ENCODE measurements around the gene ANGEL2.

ANGEL2 gene

DNA sequence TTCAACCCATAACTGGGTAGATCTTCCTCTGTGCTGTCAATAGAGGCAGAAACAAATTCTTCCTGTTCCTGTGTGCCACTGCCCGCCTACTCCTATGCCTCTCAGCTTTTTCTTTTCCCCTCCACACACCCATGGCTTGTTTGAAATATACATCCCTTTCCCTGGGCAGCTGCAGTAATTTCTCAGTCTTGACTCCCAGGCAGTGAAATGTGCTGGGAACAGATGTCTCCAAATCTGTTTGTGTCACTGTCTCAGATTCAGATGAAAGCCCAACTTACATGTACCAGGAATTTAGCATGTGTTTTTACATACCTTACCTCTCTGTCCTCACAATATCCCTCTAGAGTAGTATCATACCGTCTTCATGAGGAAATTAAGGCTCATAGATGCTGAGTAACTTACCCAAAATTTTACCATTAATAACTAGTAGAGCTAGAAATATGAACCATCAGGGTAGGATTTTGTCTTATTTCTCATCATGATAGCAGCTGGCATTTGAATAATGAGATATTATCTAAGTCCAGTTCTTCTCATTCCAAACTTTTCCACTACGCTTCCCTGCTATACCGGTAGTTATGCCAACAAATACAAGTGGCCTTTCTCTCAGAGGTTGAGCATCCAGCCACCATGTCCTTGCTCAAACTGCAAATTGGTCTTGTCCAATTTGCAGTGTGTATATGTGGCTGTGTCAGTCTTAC is 70.1 kb downstream of the ANGEL2 start:
- Histone ChIP-seq H4K8ac (ENCODE audit: low read depth, low read length) (no peak overlapping the region), H4K12ac (ENCODE audit: low read depth, low read length) (no peak overlapping the region), H3K4ac (ENCODE audit: low read depth, low read length) (no peak overlapping the region), H3K27me3 (ENCODE audit: insufficient read depth, low read length) (no peaks in the 10 kb centered on the region), H3K9ac (ENCODE audit: low read length) (no peak overlapping the region), H3K14ac (ENCODE audit: low read length) (no peak overlapping the region), H3K18ac (ENCODE audit: low read length) (no peak overlapping the region), H3K9me3 (ENCODE audit: insufficient read depth, low read depth, low read length) (no peaks in the 10 kb centered on the region), H3K27ac (ENCODE audit: low read depth, low read length) (no peak overlapping the region), H2AK5ac (ENCODE audit: low read length) (no peak overlapping the region), H3K4me2 (ENCODE audit: low read length) (no peak overlapping the region), H3K4me3 (ENCODE audit: low read depth, low read length) (no peak overlapping the region), H2BK120ac (ENCODE audit: insufficient read depth, low read length, poor library complexity) (no peak overlapping the region), H3K4me1 (ENCODE audit: control insufficient read depth in 1 of 2, insufficient read depth in 2 of 2, low read length in 2 of 2) (peaks cover 0 to 2% of the 10 kb centered on the region in 2 experiments), H3K79me2 (ENCODE audit: control insufficient read depth, insufficient read depth, low read length, poor library complexity) (no peaks in the 10 kb centered on the region), H3K36me3 (ENCODE audit: control insufficient read depth in 1 of 2, insufficient read depth in 2 of 2, low read length in 2 of 2) (no peaks in the 10 kb centered on the region), H3K23ac (ENCODE audit: low read length) (no peak overlapping the region), H2AFZ (ENCODE audit: insufficient read depth, low read length, poor library complexity) (no peak overlapping the region), H3K79me1 (ENCODE audit: low read length) (peaks cover 2% of the 10 kb centered on the region), H4K91ac (ENCODE audit: low read depth, low read length) (no peak overlapping the region), H2BK12ac (ENCODE audit: low read length) (no peak overlapping the region), H2BK5ac (ENCODE audit: low read depth, low read length, poor library complexity) (no peak overlapping the region)
- DNase-seq = peak; percentile 37 to 90
- WGBS (ENCODE audit: extremely low coverage, insufficient coverage, insufficient read length) = no CpG with 5 or more reads among the region's 4 CpGs

DNA sequence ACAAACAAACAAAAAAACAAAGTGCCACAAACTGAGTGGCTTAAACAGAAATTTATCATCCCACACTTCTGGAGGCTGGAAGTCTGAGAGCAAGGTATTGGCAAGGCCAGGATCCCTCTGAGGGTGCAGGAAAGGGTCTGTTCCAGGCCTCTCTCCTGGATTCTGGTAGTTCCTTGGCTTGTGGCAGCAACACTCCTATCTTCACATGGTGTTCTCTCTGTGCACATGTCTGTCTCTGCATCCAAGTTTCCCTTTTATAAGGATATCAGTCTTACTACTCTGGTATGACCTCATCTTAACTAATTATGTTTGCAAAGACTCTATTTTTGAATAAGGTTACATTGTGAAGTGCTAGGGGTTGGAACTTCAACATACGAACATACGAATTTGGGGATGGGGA is 70.6 kb downstream of the ANGEL2 start:
- no peak overlapping the region for H3K4me3 ChIP-seq (ENCODE audit: low read depth, low read length)
- no peak overlapping the region for H2AK5ac ChIP-seq (ENCODE audit: low read length)
- H3K27me3 ChIP-seq (ENCODE audit: insufficient read depth, low read length) = no peaks in the 10 kb centered on the region
- H2BK120ac ChIP-seq (ENCODE audit: insufficient read depth, low read length, poor library complexity) = no peak overlapping the region
- no peak overlapping the region for H4K91ac ChIP-seq (ENCODE audit: low read depth, low read length)
- H2BK12ac ChIP-seq (ENCODE audit: low read length) = no peak overlapping the region
- H3K4me2 ChIP-seq (ENCODE audit: low read length) = no peak overlapping the region
- no peak overlapping the region for H3K27ac ChIP-seq (ENCODE audit: low read depth, low read length)
- H3K79me1 ChIP-seq (ENCODE audit: low read length) = no peaks in the 10 kb centered on the region
- no peaks in the 10 kb centered on the region for H3K79me2 ChIP-seq (ENCODE audit: control insufficient read depth, insufficient read depth, low read length, poor library complexity)
- H3K9me3 ChIP-seq (ENCODE audit: insufficient read depth, low read depth, low read length) = no peaks in the 10 kb centered on the region
- H3K9ac ChIP-seq (ENCODE audit: low read length) = no peak overlapping the region
- H3K14ac ChIP-seq (ENCODE audit: low read length) = no peak overlapping the region
- H3K4me1 ChIP-seq (ENCODE audit: control insufficient read depth in 1 of 2, insufficient read depth in 2 of 2, low read length in 2 of 2) = peaks cover 0 to 1% of the 10 kb centered on the region in 2 experiments
- WGBS (ENCODE audit: extremely low coverage, insufficient coverage, insufficient read length) = no CpG with 5 or more reads among the region's 2 CpGs
- H3K23ac ChIP-seq (ENCODE audit: low read length) = no peak overlapping the region
- no peak overlapping the region for H4K12ac ChIP-seq (ENCODE audit: low read depth, low read length)
- no peaks in the 10 kb centered on the region for H3K36me3 ChIP-seq (ENCODE audit: control insufficient read depth in 1 of 2, insufficient read depth in 2 of 2, low read length in 2 of 2)
- no peak overlapping the region for H2BK5ac ChIP-seq (ENCODE audit: low read depth, low read length, poor library complexity)
- no peak overlapping the region for H3K4ac ChIP-seq (ENCODE audit: low read depth, low read length)
- no peak overlapping the region for H4K8ac ChIP-seq (ENCODE audit: low read depth, low read length)
- H3K18ac ChIP-seq (ENCODE audit: low read length) = no peak overlapping the region
- H2AFZ ChIP-seq (ENCODE audit: insufficient read depth, low read length, poor library complexity) = no peak overlapping the region
- DNase-seq = no peak

DNA sequence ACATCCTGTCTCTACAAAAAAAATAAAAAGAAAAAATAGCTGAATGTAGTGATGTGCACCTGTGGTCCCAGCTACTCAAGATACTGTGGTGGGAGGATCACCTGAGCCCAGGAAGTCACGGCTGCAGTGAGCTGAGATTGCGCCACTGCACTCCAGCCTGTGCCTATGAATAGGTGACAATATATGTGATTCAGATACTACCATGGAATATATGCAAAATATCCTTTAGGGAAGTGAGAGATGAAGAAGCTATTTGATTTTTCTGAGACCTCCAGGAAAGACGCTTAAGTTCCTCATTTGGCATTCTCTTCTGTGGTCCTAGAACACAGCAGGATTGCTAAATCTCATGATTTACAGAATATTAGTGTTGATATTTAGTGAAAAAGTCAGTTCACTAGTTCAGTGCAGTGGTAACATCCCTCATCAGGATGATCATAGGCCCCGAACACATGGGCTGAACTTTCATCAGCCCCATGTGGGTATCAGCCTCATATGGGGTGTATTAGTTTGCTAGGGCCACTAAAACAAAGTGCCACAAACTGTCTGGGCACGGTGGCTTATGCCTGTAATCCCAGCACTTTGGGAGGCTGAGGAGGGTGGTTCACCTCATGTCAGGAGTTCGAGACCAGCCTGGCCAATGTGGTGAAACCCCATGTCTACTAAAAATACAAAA is 71.3 kb downstream of the ANGEL2 start:
- H4K12ac ChIP-seq (ENCODE audit: low read depth, low read length) = no peak overlapping the region
- no peak overlapping the region for H3K18ac ChIP-seq (ENCODE audit: low read length)
- no peak overlapping the region for H2BK5ac ChIP-seq (ENCODE audit: low read depth, low read length, poor library complexity)
- no peaks in the 10 kb centered on the region for H3K79me2 ChIP-seq (ENCODE audit: control insufficient read depth, insufficient read depth, low read length, poor library complexity)
- no peak overlapping the region for H4K8ac ChIP-seq (ENCODE audit: low read depth, low read length)
- H3K4me1 ChIP-seq (ENCODE audit: control insufficient read depth in 1 of 2, insufficient read depth in 2 of 2, low read length in 2 of 2) = no peaks in the 10 kb centered on the region
- no peak overlapping the region for H3K27ac ChIP-seq (ENCODE audit: low read depth, low read length)
- H2BK120ac ChIP-seq (ENCODE audit: insufficient read depth, low read length, poor library complexity) = no peak overlapping the region
- H3K27me3 ChIP-seq (ENCODE audit: insufficient read depth, low read length) = no peaks in the 10 kb centered on the region
- WGBS (ENCODE audit: extremely low coverage, insufficient coverage, insufficient read length) = no CpG with 5 or more reads among the region's 6 CpGs
- H3K9ac ChIP-seq (ENCODE audit: low read length) = no peak overlapping the region
- no peaks in the 10 kb centered on the region for H3K9me3 ChIP-seq (ENCODE audit: insufficient read depth, low read depth, low read length)
- no peak overlapping the region for H2AFZ ChIP-seq (ENCODE audit: insufficient read depth, low read length, poor library complexity)
- no peak overlapping the region for H3K4me2 ChIP-seq (ENCODE audit: low read length)
- H2BK12ac ChIP-seq (ENCODE audit: low read length) = no peak overlapping the region
- DNase-seq = no peak
- H3K23ac ChIP-seq (ENCODE audit: low read length) = no peak overlapping the region
- no peak overlapping the region for H3K14ac ChIP-seq (ENCODE audit: low read length)
- no peak overlapping the region for H4K91ac ChIP-seq (ENCODE audit: low read depth, low read length)
- H2AK5ac ChIP-seq (ENCODE audit: low read length) = no peak overlapping the region
- H3K36me3 ChIP-seq (ENCODE audit: control insufficient read depth in 1 of 2, insufficient read depth in 2 of 2, low read length in 2 of 2) = no peaks in the 10 kb centered on the region
- no peaks in the 10 kb centered on the region for H3K79me1 ChIP-seq (ENCODE audit: low read length)
- no peak overlapping the region for H3K4ac ChIP-seq (ENCODE audit: low read depth, low read length)
- no peak overlapping the region for H3K4me3 ChIP-seq (ENCODE audit: low read depth, low read length)

DNA sequence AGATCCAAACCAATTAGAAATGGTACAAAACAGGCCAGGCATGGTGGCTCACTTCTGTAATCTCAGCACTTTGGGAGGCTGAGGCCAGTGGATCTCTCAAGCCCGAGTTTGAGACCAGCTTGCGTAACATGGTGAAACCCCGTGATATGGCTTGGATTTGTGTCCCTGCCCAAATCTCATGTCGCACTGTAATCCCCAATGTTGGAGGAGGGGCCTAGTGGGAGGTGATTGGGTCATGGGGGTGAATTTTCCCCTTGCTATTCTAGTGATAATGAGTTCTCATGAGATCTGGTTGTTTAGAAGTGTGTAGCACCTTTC is 72.3 kb downstream of the ANGEL2 start:
- Histone ChIP-seq H3K23ac (ENCODE audit: low read length) (no peak overlapping the region), H3K4me1 (ENCODE audit: control insufficient read depth in 1 of 2, insufficient read depth in 2 of 2, low read length in 2 of 2) (no peaks in the 10 kb centered on the region), H2AFZ (ENCODE audit: insufficient read depth, low read length, poor library complexity) (no peak overlapping the region), H3K79me2 (ENCODE audit: control insufficient read depth, insufficient read depth, low read length, poor library complexity) (no peaks in the 10 kb centered on the region), H3K27ac (ENCODE audit: low read depth, low read length) (no peak overlapping the region), H3K14ac (ENCODE audit: low read length) (no peak overlapping the region), H3K79me1 (ENCODE audit: low read length) (no peaks in the 10 kb centered on the region), H3K18ac (ENCODE audit: low read length) (no peak overlapping the region), H4K91ac (ENCODE audit: low read depth, low read length) (no peak overlapping the region), H3K4me2 (ENCODE audit: low read length) (no peak overlapping the region), H2AK5ac (ENCODE audit: low read length) (no peak overlapping the region), H3K9ac (ENCODE audit: low read length) (no peak overlapping the region), H3K4me3 (ENCODE audit: low read depth, low read length) (no peak overlapping the region), H2BK5ac (ENCODE audit: low read depth, low read length, poor library complexity) (no peak overlapping the region), H4K12ac (ENCODE audit: low read depth, low read length) (no peak overlapping the region), H3K4ac (ENCODE audit: low read depth, low read length) (no peak overlapping the region), H2BK120ac (ENCODE audit: insufficient read depth, low read length, poor library complexity) (no peak overlapping the region), H4K8ac (ENCODE audit: low read depth, low read length) (no peak overlapping the region), H2BK12ac (ENCODE audit: low read length) (no peak overlapping the region), H3K27me3 (ENCODE audit: insufficient read depth, low read length) (no peaks in the 10 kb centered on the region), H3K9me3 (ENCODE audit: insufficient read depth, low read depth, low read length) (no peaks in the 10 kb centered on the region), H3K36me3 (ENCODE audit: control insufficient read depth in 1 of 2, insufficient read depth in 2 of 2, low read length in 2 of 2) (no peaks in the 10 kb centered on the region)
- no peak for DNase-seq
- no CpG with 5 or more reads among the region's 4 CpGs for WGBS (ENCODE audit: extremely low coverage, insufficient coverage, insufficient read length)
